ENCODE data around the gene IL1RL2.

The IL1RL2 gene

DNA sequence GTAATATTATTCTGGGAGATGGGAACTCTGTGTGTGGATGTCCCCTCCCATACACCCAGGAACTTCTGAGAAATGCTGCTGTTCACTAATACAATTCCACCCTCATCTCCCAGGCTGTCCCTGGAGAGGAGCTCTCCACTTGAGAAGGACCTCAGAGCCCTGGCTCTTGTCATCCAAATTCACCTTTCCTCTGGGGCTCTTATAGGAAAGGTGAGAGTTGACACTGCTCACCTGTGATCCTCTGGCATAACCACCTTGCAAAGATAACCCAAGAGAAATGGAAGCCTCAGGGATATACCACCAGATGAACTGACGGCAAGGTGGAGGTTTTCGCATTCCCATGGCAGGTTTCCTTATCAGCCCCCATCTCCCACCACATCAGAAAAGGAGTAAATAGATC lies 52.0 kb downstream of the IL1RL2 start:
- no peak for DNase-seq (ENCODE audit: low read depth)

DNA sequence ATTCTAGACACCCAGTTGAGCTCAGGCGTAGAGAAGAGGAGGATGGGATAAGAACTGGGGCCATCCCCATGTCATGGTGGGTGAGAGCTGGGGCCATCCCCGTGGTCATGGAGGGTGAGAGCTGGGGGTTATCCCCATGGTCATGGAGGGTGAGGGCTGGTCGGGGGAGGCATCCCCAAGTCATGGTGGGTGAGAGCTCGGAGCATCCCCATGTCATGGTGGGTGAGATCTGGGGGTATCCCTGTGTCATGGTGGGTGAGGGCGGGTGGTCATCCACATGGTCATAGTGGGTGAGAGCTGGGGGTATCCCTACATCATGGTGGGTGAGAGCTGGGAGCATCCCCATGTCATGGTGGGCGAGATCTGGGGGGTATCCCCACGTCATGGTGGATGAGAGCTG lies 52.5 kb downstream of the IL1RL2 start:
- no peak for DNase-seq (ENCODE audit: low read depth)

DNA sequence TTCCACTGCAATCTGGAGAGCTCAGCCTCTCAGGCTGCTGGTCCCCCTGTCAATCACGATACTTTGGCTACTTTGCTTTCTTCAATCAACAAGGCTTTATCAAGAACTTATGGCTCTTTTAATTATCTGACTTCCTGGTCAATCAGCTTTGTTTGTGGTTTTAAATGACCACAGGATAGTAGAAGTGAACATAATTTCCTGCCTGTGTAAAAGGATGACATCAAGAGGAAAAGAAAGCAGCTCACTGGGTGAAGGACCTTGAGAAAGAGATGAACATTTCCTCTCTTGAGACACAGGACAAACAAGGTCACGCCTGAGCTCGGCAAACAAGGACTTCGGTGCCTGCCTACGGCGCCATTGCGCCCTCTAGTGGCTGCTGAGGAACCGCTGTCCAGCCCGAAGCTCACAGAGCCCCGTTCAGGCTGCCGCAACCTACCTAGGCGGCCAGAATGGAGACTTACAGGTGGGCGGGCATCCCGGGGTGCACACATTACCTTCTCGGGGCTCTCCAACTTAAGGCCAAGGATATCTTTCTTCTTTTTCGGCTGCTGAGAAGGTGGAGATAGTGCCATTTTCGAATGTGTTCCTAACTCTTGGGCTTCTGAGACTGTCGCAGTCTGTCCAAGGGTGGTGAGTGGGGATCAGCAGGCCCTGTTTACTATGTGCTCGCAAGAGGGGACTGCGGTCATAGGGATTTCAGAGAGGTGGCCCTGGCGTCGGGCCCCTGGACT lies 54.0 kb downstream of the IL1RL2 start:
- DNase-seq (ENCODE audit: low read depth) = peak; percentile 94

DNA sequence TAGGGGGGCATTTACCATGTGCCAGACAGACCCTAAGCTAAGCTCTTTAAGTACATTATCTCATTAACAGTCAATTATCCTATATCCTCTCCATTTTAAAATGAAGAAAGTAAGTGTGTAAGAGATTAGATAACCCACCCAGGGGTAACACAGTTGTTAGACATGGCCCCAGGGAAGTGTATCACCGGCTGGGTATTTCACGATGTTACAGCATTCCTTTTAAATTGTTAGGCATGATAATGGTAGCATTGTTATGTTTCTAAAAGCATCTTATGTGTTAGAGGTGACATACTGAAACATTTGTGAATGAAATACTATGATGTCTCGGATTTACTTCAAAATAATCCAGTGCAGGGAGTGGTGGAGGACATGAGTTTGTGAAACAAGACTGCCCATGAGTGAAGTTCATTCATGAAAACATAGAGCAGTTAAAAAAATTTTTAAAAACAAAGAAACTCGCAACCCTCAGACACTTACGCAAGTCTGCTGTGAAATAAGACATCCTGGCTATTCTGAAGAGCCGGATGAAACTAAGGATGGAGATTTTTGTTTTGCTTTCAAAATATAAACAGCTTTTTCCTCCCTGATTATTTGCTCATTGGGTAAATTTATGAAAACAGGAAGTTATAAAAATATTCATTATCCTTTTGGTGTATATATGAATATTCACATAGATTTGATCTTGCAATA lies 54.9 kb downstream of the IL1RL2 start:
- no peak for DNase-seq (ENCODE audit: low read depth)

DNA sequence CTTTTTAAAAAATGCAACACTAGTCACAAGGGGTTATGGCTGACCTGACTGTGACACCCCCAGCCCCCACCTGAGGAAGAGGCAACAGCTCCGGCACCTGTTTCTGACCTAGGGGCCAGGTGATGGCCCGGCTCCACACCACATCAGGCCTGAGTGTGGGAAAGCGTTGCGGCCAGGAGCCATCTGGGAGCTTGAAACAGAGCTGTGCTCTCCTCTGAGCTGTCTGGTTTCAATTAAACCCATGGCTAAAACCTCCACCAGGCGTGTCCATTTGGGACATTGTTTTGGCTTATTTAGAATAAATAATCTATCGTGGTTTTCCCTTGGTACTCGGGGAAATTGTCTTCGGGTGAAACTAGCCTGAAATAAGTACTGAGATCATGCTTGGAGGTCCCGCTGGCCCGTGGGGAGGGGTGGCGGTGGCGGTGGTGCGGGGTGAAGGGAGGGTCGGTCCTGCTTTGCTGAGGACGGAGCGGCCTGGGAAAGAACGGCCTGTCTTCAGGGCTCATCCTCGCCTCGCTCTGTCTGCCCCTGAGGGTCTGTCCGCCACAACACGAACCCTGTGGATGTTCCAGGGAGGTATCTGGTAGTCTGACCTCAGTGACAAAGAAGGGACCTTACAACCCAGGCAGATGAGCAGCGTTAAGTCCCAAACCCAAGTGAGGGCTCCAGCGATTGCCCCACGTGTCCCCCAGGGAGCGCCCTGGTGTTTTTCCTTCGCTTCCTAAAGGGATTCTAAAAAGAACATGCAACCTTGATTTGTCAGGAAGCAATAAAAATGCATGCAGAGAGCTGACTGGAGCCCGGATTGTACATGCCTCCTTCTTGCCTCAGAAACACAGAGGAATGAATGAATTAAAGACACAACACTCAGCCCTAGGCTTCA lies 58.7 kb downstream of the IL1RL2 start:
- peak; percentile 49 for DNase-seq (ENCODE audit: low read depth)

DNA sequence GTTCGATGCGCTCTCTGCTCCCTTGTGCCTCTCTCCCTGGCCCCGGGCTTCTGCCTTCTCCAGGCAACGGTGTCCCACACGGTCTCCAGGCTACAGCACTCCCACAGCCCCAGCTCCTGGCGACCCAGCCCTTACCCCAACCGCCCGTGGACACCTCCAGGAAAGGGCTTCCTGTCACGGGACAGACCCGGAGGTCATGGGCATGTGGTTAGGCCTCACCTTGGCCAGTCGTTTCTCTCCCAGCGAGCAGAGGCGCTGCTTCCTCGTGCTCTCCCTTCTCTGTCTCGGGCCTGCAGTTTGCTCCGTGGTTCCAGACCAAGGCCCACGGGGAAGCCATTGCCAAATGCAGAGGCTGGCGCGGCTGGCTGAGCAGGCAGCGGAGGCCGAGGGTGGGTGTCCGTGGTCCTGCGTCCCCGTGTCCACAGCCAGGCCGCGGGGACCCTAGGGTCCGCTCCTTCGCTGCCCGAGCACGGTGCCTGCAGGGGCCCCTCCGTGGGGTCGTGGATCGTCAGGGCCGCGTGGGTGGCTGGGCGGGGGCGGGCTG lies 63.5 kb downstream of the IL1RL2 start:
- no peak for DNase-seq (ENCODE audit: low read depth)

DNA sequence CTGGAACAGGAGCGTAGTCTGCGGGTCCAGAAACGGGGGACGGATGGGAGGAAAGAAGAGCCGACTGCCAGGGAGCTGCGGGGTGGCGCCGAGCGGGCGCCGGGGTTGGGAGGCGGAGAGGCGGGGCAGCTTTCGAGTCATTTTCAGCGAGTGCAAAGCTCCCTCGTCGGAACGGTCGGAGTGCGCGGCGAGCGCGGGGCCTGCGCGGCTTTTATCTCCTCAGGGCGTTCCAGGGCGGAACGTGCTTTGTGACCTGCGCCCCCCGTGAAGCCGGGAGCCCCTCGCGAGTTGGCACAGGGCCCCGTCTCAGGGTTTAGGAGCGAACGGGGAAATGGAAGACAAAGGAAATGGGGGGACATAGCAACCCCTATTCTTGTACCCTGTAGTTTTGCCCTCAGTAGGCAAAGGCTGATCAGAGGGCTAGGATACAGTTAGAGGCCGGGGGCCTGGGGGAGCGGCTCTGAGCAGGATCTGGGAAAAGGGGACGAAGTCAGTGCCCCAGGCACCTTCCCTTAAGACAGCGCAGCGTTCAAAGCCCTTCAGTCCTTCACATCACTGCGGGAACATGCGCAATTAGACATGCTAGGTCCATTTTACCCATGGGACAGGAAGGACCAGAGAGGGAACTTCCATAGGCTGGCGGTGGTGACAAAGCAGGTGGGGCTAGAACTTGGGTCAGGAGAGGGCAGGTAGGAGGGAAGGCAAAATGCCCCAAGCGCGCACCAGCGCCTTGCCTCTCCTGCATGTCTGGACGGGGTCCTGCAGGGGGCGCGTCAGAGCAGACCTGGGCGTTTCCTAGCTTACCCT lies 64.4 kb downstream of the IL1RL2 start:
- no peak for DNase-seq (ENCODE audit: low read depth)

DNA sequence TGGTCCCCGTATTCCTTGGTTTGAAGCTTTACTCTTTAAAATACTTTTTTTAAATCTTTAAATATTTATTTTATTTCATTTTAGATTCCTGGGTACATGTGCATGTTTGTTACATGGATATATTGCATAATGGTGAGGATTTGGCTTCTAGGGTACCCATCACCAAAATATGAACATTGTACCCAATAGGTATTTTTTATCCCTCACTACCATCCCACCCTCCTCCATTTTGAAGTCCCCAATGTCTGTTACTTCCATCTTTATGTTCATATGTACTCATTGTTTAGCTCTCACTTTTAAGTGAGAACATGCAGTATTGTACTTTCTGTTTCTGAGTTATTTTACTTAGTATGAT lies 65.0 kb downstream of the IL1RL2 start:
- no peak for DNase-seq (ENCODE audit: low read depth)

DNA sequence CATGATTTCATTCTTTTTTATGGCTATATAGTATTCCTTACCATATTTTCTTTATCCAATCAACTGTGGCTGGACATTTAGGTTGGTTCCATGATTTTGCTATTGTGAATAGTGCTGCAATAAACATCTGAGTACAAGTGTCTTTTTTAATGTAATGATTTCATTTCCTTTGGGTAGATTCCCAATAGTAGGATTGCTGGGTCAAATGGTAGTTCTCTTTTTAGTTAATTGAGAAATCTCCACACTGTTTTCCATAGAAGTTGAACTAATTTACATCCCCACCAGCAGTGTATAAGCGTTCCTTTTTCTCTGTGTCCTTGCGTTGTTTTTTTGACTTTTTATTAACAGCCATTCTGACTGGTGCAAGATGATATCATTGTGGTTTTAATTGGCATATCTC lies 65.4 kb downstream of the IL1RL2 start:
- no peak for DNase-seq (ENCODE audit: low read depth)

DNA sequence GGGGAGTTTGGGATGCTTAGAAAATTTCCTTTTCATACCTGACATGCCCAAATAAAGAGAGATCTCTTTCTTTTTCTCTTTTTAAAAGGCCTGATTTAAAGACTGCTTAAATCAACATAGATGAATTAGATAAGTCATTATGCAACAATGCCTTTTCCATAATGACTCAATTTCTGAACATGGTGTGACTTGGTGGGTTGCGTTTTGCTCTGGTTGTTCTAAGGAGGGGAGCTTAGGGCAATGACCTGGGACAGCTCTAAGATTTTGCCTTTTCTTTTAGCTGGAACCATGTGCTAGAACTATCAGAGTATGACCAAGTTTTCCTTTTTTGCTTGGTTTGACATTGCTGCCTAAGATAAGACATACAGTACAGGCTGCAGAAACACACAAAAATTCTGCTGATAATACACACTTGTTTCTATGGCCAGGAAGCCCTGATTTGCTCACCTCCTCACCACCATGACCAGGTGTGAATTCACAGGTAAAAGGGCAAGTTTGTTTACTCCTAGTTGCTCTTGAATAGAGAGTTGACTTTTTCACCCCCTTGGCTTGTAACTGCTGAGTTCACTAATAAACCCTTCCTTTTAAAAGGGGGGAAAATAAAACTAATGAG lies 66.4 kb downstream of the IL1RL2 start:
- DNase-seq (ENCODE audit: low read depth) = no peak

DNA sequence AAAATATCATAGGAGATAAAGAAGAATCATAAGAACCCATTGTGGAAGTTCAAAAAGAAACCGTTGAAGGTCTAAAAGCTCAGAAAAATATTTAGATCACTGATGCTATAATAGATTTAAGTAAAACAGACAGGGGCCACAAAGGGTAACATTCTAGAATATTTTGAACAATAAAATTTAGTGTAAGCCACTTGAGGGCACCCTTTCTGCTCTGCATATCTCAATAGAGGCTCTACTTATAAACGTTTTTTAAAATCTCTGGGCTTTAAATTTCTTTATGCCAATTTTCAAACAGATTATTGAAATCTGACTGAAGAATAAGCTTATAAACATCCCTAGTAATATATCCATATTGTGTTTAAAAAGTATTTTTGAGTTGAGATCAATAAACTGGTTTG lies 66.9 kb downstream of the IL1RL2 start:
- no peak for DNase-seq (ENCODE audit: low read depth)

DNA sequence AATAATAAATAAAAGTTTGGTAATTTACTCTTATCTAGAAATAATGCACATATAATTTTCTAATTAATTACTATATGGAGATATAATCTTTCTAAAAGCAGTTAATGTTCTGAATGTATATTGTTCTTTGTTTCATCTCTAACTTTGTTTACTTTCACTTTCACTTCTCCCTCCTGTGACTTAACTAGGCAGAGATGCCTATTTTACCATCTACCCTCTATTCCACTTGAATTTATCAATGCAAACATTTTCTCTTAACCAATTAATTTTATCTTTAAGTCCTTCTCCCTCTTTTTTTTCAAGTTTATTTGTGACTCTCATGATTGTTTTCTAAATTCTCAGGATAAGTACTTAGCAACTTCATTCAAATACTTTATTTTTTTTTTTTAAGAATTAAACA lies 69.5 kb downstream of the IL1RL2 start:
- DNase-seq (ENCODE audit: low read depth) = no peak

DNA sequence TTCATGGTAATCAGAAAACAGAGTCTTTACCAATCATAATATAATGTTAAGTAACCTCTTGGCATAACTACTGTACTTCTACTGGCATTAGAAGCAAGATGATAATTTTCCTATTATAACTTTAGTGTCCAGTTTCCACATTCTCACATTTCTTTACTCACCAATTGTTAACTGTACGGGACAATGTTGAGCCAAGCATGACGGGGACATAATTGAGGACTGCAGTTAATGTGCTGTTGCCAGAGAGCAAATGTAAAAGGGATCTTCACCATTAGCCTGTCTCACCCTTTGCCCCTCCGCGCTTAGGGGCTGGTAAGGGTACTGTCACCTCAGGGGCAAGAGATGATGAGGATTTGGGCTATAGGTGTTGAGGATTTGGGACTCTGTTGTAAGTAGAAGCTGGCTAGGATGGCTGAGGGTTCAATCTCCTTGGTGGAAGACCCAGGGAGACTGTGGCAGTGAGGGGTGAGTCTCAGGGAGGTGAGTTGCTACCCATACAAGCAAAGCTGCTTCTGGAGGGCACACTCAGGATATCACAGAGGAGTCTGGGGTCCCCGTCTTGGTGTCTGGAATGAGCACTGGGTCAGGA lies 70.1 kb downstream of the IL1RL2 start:
- no peak for DNase-seq (ENCODE audit: low read depth)

DNA sequence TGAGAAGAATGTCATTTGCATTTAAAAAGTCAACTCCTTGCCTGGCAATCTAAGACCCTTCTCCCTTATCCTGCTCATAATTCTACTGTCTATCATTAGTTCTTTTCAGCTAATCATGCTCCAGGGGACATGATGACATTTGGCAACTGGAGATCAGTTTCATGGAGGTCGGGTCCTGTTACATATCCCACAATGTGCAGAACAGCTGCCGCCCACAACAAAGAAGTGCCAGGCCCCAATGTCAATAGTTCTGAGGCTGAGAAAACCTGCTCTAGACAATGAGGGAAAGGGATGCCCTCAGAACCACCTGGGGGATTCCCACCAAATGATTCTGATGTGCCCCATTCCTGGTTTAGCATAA lies 71.2 kb downstream of the IL1RL2 start:
- no peak for DNase-seq (ENCODE audit: low read depth)

DNA sequence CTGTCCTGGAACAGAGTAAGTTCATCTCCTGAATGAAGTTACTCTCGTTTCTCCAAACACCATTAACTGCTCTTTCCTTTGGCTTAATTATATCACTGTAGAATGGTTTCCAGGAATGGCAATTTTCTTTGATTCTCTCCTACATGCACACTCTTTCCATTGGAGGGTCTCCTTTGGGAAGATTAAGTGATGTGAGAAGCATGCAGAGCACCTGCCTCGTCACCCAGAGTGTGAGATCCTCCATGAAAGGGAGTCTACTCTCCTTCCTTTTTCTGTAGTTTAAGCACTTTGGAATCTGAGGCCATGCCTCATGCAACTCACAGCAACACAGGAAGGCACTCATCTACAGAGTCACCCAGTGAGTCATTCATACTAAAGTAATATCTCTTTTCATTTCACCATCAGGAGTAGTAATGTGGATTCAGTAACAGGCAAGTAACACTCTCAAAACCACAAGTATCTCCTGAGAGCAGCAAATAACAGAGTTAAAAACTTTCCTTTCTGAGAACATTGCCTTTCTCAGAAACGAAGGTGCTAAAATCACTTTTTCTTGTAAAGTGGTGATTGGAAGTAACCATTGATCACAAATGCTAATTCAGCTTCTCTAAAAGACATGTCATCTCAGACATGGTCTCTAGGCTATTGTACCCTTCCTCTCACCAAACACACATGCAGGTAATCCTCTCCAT lies 71.7 kb downstream of the IL1RL2 start:
- peak; percentile 92 for DNase-seq (ENCODE audit: low read depth)

DNA sequence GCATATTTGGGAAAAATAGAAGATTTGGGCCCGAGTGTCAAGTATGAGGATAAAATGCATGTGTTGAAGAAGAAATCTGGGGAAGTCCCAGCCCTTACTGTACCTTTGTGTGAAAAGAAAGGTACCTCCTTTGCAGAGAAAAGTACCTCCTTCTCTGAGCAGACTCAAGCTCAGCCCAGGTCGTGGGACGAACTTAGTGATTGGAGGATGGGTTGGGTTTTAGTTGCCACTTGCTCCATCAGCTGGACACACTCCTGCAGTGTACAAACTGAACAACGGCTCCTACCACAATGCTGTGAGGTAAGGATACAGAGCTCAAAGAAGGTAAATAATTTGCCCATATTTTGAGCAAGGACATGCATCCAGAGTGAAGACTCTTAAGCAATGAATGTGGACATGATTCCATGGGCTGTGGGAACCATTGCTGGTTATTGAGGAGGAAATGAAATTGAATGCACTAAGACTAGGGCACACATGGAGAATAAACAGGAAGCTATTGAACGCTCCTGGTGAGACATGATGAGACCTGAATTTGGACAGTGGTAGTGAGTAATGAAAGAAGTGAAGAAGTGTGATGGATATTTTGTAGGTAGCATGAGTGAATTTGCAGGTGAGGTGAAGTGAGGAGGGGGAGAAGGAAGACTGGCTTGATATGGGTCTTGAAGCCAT lies 74.8 kb downstream of the IL1RL2 start:
- no peak for DNase-seq (ENCODE audit: low read depth)

DNA sequence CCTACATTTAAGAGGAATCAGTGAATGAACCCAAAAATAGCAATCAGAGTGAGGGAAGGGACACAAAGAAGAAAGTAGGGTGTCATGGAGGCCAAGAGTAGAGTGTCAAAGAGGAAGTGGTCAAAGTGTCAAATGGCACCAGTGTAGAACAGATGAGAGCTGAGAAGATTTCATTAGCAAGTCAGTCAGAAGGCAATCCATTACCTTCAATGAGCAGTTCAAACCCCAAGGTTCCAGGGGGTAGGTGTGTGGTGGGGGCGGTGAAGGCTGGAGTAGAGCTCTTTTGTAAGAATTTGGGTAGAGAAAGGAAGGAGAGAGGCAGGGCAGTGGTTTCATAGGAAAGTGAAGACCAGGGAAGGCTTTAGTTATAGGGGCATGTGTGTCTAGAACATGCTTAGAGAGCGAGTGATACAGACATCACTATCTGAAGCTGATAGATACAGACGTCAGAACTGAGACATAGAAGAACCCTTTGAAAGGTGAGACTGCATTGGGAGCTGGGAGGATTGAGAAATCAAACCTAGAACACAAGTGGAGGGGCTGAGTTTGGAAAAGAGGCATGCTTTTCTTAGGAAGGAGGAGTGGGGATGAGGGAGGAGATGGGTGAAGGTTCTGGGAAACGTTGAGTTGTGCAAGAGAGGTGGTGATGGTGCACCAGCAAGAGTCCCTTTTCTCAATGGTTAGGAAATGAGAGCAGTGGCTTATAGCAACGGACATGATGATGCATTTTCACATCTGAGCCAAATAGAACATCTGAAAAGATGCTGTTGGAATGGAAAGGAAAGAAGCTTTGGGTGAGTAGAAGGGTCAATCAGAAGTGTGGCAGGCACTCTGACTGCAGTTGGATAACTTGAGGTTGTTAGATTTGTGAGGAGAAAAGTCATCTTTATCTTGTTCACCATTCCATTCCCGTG lies 75.7 kb downstream of the IL1RL2 start:
- no peak for DNase-seq (ENCODE audit: low read depth)

DNA sequence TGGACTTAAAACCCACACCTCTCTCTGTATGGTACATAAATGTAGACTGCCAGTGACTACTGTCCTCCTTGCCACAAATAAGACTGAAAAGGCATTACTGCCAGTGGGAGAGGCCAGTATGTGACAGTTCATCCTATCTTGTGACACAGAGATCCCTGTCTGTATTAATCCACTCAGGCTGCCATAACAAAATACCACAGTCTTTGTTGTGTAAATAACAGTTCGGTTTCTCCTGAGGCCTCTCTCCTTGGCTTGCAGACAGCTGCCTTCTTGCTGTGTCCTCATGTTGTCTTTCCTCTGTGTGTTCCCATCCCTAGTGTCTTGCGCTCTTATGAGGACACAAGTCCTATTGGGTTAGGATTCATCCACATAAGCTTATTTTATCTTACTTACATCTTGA lies 78.1 kb downstream of the IL1RL2 start:
- no peak for DNase-seq (ENCODE audit: low read depth)

DNA sequence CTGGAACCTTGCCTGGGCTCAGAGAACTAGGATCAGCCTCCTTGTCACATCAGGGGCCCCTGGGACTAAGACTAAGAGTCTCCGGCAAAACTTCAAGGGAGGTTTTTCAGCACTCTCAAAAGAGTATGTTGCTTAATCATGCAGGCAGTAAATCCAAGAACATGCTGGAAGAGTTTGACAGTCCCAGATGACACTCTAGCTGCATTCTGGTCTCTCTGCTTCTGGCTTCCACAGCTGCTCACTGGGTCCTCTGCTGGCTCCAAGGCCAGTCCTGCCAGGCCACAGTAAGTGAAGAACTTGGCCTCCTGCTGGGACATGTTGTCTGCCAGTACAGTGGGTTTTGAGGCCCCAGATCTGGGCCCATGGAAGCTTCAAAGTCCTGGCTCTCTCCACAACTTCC lies 79.4 kb downstream of the IL1RL2 start:
- no peak for DNase-seq (ENCODE audit: low read depth)

Data from fibroblast of the conjunctiva (primary cell).